SJSA1 (cell line): ENCODE data around the gene CHID1. TPM values are rescaled to one million over a fixed set of nuclear protein-coding genes. Genes with fewer than 3 reads are reported as not detected.

Source experiments
- DNase-seq, 2 experiments: peaks; one replicate each; pipeline ENCODE4 v3.0.0-alpha.2; 2015 to 2020; ENCODE audit warnings: low spot score in 2 of 2, low read depth in 1 of 2
- H3K27ac ChIP-seq: fragments of 250-450 bp; sonication (Bioruptor Pico); 2 replicates; pipeline ENCODE4 v1.5.1; 2020; ENCODE audit warnings: mild to moderate bottlenecking, moderate library complexity
- H3K27me3 ChIP-seq: fragments of 250-450 bp; sonication (Bioruptor Pico); replicated peaks from 2 replicates; pipeline ENCODE4 v1.5.1; 2020; ENCODE audit warnings: mild to moderate bottlenecking, moderate library complexity
- H3K36me3 ChIP-seq: fragments of 250-450 bp; sonication (Bioruptor Pico); 2 replicates; pipeline ENCODE4 v1.5.1; 2020; ENCODE audit warnings: mild to moderate bottlenecking
- H3K4me1 ChIP-seq: fragments of 250-450 bp; sonication (Bioruptor Pico); replicated peaks from 2 replicates; pipeline ENCODE4 v1.6.1; 2021; ENCODE audit warnings: mild to moderate bottlenecking
- H3K4me3 ChIP-seq: fragments of 250-450 bp; sonication (Bioruptor Pico); 2 replicates; pipeline ENCODE4 v1.5.1; 2020; ENCODE audit warnings: mild to moderate bottlenecking
- H3K9me3 ChIP-seq: fragments of 250-450 bp; sonication (Bioruptor Pico); replicated peaks from 2 replicates; pipeline ENCODE4 v1.5.1; 2020; ENCODE audit warnings: mild to moderate bottlenecking
- total RNA-seq: library from RNA; depleted of rRNA; stranded (reverse); fragments of >200 nt; shearing (Covaris generic); gene quantifications from 2 replicates; pipeline ENCODE4 v1.2.3, GENCODE V29; 2014

CHID1 gene
- total RNA-seq, 1 experiment from 2014 or later: 22.1 TPM

GRCh38 chr11:856397-856796 lies 54.2 kb downstream of the CHID1 start:
- Histone ChIP-seq H3K36me3 (no peaks in the 10 kb centered on the region), H3K4me3 (no peak overlapping the region), H3K4me1 (no peaks in the 10 kb centered on the region), H3K27ac (no peak overlapping the region), H3K9me3 (no peaks in the 10 kb centered on the region), H3K27me3 (no peaks in the 10 kb centered on the region)
- DNase-seq: no peak

- Histone ChIP-seq H3K4me1 (no peaks in the 10 kb centered on the region), H3K27ac (no peak overlapping the region)
Measured at GRCh38 chr11:855796-856195, 54.8 kb downstream of the CHID1 start.

DNA sequence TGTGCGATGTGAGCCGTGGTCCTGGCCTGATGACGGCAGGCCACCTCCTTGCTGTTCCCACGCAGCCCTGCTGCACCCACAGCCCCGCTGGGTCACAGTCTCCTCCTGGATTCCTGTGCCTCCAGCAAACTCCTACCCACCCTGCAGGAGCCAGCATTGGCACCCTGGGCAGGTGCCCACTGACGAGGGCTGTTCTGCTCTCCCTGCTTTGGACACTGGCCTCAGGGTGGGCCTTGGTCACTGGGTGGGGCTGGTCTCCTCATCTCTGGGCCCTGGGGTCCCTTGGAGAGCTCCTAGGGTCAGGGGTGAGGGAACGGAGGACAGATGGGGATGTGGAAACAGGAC lies 55.3 kb downstream of the CHID1 start:
- Histone ChIP-seq H3K27ac (no peak overlapping the region), H3K4me1 (no peaks in the 10 kb centered on the region), H3K27me3 (no peaks in the 10 kb centered on the region), H3K36me3 (peaks cover 4% of the 10 kb centered on the region; the same call in 1 of the 2 replicates), H3K4me3 (no peak overlapping the region), H3K9me3 (no peaks in the 10 kb centered on the region)
- no peak for DNase-seq

More at GRCh38 chr11:855796-856195, 54.8 kb downstream of the CHID1 start:
- Histone ChIP-seq H3K4me3 (no peak overlapping the region), H3K36me3 (peaks cover under 1% of the 10 kb centered on the region; the same call in 1 of the 2 replicates), H3K9me3 (no peaks in the 10 kb centered on the region), H3K27me3 (no peaks in the 10 kb centered on the region)
- no peak for DNase-seq

DNA sequence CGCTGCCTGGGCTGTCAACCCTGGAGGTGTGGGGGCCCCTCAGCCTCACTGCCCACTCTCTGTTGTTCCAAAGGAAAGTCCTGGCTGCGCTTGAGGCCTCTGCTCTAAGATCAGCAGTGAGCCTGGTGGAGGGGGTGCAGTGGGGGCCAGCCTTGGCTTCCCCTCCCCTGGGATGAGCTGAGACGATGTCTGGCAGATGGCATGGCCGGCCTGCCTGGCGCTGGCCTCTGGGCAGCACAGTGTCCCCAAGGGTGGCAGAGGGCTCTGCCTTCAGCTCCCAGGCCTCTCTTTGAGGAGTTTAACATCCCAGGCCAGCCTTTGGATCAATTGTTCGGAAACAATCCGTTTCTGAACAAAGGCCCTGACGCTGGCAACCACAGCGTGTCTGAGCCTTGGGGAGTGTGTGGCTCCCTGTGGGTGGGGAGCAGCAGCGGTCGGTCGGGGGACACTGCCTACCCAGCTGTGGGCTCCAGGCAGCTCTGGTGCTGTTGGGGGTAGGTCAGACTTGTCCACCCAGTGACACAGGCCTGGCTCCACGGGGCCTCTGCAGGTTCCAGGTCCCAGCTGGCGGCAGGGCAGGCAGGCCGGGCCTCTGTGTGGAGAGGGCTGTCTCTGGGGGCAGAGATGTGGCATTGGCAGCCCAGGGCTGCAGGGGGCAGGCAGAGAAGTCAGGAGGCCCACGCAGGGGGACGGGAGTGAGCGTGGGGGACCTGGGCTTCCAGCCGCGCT lies 55.8 kb downstream of the CHID1 start:
- no peaks in the 10 kb centered on the region for H3K4me1 ChIP-seq
- no peaks in the 10 kb centered on the region for H3K9me3 ChIP-seq
- no peaks in the 10 kb centered on the region for H3K27me3 ChIP-seq
- H3K4me3 ChIP-seq: no peak overlapping the region
- no peak overlapping the region for H3K27ac ChIP-seq
- no peak for DNase-seq
- H3K36me3 ChIP-seq: peaks cover 4% of the 10 kb centered on the region; the same call in 1 of the 2 replicates

GRCh38 chr11:853682-854448 lies 56.7 kb downstream of the CHID1 start:
- no peak for DNase-seq
- Histone ChIP-seq H3K27ac (no peak overlapping the region), H3K9me3 (no peaks in the 10 kb centered on the region), H3K36me3 (peaks cover 4% of the 10 kb centered on the region; the same call in 1 of the 2 replicates), H3K27me3 (no peaks in the 10 kb centered on the region), H3K4me3 (no peak overlapping the region), H3K4me1 (no peaks in the 10 kb centered on the region)

- H3K36me3 ChIP-seq: peaks cover 6% of the 10 kb centered on the region; the same call in 1 of the 2 replicates
- no peak overlapping the region for H3K27ac ChIP-seq
- H3K27me3 ChIP-seq: no peaks in the 10 kb centered on the region
- DNase-seq: no peak
- no peak overlapping the region for H3K4me3 ChIP-seq
- no peaks in the 10 kb centered on the region for H3K9me3 ChIP-seq
- no peaks in the 10 kb centered on the region for H3K4me1 ChIP-seq
Measured at GRCh38 chr11:852762-853161, 57.8 kb downstream of the CHID1 start.

DNA sequence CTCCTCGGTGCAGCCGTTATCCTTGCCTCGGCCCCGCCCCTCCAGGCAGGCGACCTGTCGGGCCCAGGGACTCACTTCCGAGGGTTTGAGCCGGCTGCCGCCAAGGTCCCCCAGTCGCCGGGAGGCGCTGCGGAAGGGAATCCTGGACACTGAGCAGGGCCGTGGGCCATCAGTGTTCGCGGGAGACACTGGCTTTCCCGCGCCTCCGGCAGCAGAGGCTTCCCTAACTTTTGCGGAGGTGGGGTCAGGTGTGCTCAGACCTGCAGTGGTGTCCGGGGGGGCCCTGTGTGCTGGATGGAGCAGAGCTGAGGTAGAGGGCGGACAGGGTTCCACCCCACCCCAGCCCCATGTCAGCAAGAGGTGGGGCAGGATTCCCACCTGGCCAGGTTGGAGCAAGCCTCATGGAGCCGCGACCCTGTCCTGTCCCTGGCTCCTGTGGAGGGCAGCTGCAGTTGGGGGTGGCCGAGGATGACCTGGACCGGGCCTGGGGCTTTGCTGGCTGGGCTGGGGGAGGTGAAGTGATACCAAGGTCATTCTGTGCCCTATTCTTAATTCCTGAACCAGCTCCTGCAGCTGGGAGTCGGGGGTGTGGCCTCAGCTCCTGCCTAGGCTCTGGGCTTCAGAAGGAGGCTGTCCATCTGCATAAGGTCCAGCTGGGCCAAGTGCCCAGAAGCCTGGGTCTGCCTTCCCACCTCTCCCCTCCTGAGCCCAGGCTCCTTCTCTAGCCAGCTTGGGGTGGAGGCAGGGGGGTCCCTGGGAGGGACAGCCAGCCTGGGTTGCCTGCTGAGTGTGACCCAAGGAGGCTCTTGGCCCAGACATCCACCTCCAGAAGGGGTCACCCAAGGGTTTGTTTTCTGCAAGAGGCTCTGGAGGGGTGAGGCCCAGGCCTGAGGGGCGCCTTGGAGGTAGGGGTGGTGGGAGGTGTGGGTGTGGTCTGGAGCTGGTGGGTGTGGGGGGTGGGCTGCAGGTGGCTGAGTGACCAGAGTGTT lies 59.5 kb downstream of the CHID1 start:
- Histone ChIP-seq H3K4me1 (peaks cover 6% of the 10 kb centered on the region), H3K27ac (no peak overlapping the region), H3K4me3 (no peak overlapping the region), H3K36me3 (peaks cover 6% of the 10 kb centered on the region; the same call in 1 of the 2 replicates), H3K9me3 (no peaks in the 10 kb centered on the region), H3K27me3 (no peaks in the 10 kb centered on the region)
- DNase-seq: no peak

DNA sequence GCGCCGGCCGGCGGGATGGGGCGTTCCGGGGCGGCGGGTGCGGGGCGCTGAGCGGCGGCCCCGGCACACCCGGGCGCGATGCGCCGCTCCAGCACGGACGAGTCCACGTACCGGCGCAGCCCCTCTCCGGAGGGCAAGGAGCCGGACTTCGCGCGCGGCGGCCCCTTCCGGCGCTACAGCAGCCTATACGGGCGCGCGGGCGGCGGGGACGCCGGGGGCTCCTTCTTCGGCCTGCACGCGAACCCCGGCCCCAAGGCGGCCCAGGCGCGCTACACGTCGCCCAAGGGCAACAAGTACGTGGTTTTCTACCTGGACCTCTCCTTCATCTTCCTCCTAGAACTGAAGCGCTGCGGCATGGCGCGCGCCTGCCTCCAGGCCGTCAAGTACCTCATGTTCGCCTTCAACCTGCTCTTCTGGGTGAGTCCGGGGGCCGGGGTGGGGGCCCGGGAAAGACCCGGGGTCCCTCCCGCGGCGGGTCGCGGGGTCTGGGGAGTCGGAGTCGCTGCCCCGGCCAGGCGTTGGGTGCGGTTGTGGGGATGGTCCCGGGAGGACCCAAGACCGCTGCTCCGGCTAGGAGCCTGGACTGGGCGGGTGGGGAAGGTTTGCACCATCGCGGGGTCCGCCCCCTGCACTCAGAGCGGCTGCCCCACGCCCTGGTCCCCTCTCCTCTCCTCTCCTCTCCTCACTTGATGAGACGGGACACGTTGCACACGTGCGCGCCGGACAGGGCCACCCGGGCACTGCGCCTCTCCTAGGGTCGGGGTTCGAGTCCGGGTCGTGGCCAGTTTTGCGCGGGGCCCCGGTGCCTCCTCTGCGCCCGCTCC lies 60.4 kb downstream of the CHID1 start:
- no peak for DNase-seq
- Histone ChIP-seq H3K9me3 (no peaks in the 10 kb centered on the region), H3K27me3 (no peaks in the 10 kb centered on the region), H3K4me1 (peaks cover 15% of the 10 kb centered on the region), H3K36me3 (peaks cover 6% of the 10 kb centered on the region; the same call in 1 of the 2 replicates), H3K4me3 (no peak overlapping the region), H3K27ac (no peak overlapping the region)

DNA sequence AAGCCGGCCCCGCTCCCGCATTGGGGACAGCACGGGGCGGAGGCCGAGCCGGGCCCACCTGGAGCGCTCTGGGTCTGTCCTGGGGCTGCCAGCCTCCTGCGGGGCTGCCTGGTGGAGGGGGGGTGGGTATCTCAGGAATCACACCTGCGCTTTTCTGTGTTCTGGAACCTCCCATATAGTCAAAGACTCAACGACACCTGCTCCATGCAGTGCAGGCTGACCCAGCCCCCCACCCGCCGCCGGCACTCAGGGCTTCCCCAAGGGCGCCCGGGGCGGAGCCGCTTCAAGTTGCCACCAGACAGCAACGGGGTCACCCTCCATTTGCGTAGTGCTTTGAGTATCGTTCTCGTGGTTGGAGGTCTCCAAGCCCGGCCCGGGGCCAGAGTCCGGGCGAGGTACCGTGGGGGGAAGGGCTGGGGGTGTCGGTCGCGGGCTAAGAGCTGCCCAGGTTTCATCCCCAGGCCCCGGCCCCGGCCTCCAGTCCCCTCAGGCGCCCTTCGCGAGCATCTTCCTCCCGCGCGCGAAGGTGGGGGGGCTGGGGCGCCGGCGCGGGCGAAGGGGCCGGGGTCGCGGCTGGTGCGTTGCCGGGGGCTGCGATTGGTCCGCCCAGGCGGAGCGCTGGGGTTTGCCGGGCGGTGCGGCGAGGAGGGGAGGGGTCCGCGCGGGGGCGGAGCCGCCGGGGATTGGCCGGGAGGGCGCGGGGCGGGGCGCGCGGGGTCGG lies 61.3 kb downstream of the CHID1 start:
- no peak overlapping the region for H3K4me3 ChIP-seq
- H3K27me3 ChIP-seq: no peaks in the 10 kb centered on the region
- no peak for DNase-seq
- peaks cover 22% of the 10 kb centered on the region for H3K4me1 ChIP-seq
- peaks cover 6% of the 10 kb centered on the region; the same call in 1 of the 2 replicates for H3K36me3 ChIP-seq
- H3K27ac ChIP-seq: no peak overlapping the region
- no peaks in the 10 kb centered on the region for H3K9me3 ChIP-seq

DNA sequence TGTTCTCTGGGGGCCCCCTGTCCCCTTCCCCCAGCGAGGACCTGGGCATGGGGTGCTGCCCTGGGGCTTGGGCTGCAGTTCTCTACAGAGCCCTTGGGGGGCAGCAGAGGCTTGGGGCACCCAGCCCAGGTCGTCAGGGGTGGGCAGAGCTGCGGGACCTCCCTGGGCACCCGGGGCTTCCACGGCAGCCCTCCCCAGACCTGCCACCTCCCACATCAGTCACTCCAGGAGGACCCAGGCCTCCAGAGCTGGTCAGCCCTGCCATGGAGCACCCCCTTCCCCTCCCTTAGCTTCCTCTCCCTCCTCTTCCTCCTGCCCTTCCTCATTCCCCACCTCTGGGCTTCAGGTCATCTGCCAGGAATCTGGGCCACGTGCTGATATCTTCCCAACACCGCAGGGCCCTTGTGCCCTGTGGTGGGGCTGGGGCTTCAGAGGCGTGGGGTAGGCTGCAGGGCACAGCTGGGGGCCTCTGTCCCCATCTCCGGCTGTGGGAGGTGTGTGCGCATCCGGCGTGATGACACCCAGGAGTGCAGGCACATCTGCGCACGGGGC lies 62.2 kb downstream of the CHID1 start:
- Histone ChIP-seq H3K36me3 (peaks cover 6% of the 10 kb centered on the region; the same call in 1 of the 2 replicates), H3K27me3 (no peaks in the 10 kb centered on the region), H3K9me3 (no peaks in the 10 kb centered on the region), H3K4me3 (no peak overlapping the region), H3K27ac (no peak overlapping the region), H3K4me1 (peaks cover 27% of the 10 kb centered on the region)
- DNase-seq: no peak

- Histone ChIP-seq H3K27ac (no peak overlapping the region), H3K36me3 (peaks cover 6% of the 10 kb centered on the region; the same call in 1 of the 2 replicates), H3K27me3 (no peaks in the 10 kb centered on the region), H3K9me3 (no peaks in the 10 kb centered on the region), H3K4me3 (no peak overlapping the region), H3K4me1 (peaks cover 27% of the 10 kb centered on the region)
- DNase-seq: no peak
Measured at GRCh38 chr11:847876-848275, 62.7 kb downstream of the CHID1 start.

GRCh38 chr11:846496-847098 lies 64.0 kb downstream of the CHID1 start:
- Histone ChIP-seq H3K27me3 (no peaks in the 10 kb centered on the region), H3K4me1 (peaks cover 27% of the 10 kb centered on the region), H3K4me3 (no peak overlapping the region), H3K27ac (no peak overlapping the region), H3K36me3 (peaks cover 15% of the 10 kb centered on the region), H3K9me3 (no peaks in the 10 kb centered on the region)
- no peak for DNase-seq
